T47D (cell line): ENCODE data around the gene CAMKK2.

Experiments
- DNase-seq, 2 experiments: peaks; one replicate each; pipeline versions ENCODE4 v3.0.0 to v3.0.0-alpha.2; 2011 to 2012; ENCODE audit warnings: low read depth in 1 of 2, low spot score in 1 of 2
- JUND ChIP-seq: IDR thresholded peaks from 2 replicates; pipeline ENCODE4 v1.6.1; 2012; ENCODE audit warnings: low read depth
- in situ Hi-C: cut with HindIII; loops from 2 replicates; pipeline ENCODE4 v1.10.0; 2016; ENCODE audit warnings: low sequenced_read_pairs, low pct_unique_long_range_greater_than_20kb

The CAMKK2 gene

DNA sequence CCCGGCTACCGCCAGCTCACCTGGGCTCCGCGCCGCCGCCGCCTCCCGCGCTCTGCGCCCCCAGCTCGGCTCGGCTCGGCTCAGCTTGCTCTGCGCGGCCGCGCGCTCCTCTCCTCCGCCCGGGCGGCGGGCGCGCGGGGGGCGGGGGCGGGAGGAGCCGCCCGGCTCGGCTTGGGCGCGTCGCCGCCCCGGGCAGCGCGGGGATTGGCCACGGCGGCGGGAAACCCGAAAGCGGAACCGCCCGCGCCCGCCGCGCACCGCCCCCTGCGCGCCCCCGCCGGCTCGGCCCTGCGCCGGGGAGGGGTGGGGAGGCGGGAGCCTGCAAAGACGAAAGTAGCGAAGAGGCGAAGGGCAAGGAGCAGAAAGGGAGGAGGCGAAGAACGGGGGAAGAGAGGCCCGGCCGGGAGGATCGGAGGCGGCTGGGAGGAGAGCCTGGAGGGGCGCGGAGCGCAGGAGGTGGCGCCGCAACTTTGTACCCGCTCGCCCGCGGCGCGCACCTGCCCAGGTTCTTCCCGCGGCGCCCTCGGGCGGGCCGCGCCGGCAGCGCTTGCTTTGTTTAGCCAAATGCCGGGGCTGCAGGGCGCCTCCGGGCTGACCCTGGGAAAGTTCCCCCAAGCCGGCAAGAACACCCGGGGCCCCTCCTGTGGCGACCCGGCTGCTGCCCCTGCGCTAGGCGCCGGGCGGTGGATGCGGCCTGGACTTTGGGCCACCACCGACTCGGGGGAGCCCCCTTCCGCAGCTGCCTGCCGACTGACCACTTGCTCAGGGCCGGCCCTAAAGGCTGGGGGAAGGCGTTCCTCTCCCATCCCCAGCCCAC, at the start of gene CAMKK2:
TSS of gene CAMKK2 (minus strand) at position 92 of the 817 bp plus-strand sequence. CDS start 22,183 bp downstream, outside the sequence.
- DNase-seq = peak; percentile 90 to 94
- in situ Hi-C loops = no loop called here
- TF ChIP-seq JUND = no peak

DNA sequence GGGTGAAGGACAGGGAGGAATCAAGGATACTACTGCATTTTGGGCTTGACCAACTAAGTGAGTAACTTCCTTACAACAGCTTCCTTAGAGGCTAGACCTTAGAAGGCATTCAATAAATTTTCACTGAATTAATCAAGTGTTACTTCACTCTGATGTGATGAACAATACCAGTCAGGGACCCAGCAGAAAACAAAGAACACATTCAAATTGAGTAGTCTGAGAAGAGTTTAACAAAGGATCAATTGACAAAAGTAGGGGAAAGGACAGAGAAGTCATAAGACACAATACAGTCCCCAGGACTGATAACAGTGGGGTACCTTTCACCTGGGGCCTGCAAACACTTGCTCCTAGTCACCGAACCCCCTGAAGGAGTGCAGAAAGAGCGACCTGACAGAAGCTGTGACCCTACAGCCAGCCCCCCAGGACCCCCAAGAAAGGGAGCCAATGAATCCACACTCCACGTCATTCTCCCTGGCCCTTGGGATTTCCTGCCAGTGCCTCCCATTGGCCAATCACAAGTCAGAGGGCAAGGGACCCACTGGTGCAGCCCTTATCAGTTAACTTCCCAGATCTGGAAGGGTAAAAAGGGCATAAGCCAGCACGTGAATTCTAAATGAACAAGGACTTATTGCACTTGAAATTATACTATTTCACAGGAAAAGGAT, 48.8 kb upstream of the CAMKK2 start:
- DNase-seq = no peak
- in situ Hi-C loops = no loop called here
- TF ChIP-seq JUND = no peak

DNA sequence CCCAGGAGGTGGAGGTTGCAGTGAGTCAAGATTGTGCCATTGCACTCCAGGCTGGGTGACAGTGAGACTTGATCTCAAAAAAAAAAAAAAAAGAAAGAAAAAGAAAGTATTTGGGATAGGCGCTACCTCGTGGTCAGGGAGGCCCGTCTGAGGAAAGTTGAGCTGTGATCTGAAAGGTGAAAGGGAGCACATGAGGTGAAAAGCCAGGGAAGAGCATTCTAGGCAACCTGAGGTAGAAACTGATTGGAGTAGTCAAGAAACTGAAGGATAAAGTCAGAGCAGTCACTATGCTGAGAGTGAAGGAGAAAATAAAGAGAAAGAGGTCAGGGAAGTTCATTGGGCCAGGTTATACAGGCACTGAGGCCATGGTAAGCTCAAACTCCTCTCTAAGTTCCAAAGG, 48.0 kb upstream of the CAMKK2 start:
- no peak for TF ChIP-seq JUND
- in situ Hi-C loops = no loop called here
- no peak for DNase-seq

DNA sequence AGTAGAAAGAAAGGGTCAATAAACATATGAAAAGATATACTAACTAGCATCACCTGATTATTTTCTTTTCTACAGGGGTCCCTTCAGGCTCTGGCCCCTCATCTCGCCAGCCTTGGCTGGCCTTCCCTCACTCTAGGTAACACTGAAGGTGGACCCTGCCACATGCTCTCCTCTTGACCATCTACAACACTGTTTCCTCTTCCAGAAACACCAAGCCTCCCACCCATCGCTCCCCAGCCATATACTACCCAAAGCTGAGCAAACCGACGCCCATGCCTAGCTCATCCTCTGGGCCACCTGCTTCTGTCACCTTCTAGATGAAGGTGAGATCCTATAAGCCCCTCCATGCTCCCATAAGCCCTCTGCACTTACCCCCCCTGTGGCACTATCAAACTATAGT, 40.9 kb upstream of the CAMKK2 start:
- DNase-seq = no peak
- no peak for TF ChIP-seq JUND
- in situ Hi-C loops = no loop called here

DNA sequence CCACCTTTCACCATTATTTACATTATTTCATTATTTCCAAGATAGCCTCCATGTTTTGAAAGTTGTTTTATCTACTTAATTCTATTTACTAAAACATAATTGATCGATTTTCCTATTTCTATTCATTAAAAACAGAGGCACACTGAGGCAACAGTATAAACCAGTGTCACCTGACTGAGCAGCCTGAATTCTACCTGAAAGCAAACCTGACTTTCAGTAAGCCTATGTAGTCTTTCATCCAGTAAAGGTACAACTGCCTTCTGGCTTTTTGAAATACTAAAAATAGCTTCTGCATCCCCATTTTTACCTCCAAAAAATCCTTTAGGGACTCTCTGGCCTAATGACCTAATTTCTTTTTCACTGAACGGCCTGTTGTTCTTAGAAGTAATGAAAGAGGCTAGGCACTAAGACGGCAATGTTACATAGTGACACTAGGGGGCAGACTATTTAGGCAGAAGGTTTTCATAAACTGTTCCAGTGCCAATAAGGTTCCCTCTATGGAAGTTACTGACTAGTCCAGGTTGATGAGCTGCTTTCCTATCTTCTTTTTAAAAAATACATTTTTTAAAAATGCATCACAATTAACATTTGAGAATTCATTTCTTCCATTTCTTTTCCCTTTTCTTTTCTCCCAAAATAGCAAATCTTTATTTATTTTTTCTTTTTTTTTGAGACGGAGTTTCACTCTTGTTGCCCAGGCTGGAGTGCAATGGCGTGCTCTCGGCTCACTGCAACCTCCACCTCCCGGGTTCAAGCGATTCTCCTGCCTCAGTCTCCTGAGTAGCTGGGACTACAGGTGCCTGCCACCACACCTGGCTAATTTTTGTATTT, 38.2 kb upstream of the CAMKK2 start:
- peak; percentile 65 to 82 for DNase-seq
- in situ Hi-C loops = no loop called here
- no peak for TF ChIP-seq JUND

DNA sequence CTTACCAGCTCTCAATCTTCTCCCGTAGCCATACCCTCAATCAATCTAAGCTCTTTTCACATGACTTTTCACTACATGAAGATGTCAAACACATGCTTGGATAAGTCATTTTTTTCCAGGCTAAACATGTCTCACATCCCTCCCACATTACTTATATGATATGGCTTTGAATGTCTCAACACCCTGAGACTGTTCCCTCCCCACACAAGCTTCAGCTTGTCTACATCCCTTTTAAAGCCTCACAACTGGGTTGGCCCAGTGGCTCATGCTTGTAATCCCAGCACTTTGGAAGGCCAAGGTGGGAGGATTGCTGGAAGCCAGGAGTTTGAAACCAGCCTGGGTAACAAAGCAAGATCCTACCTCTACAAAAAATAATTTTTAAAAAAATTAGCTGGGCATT, 37.2 kb upstream of the CAMKK2 start:
- DNase-seq = no peak
- no peak for TF ChIP-seq JUND
- in situ Hi-C loops = no loop called here

DNA sequence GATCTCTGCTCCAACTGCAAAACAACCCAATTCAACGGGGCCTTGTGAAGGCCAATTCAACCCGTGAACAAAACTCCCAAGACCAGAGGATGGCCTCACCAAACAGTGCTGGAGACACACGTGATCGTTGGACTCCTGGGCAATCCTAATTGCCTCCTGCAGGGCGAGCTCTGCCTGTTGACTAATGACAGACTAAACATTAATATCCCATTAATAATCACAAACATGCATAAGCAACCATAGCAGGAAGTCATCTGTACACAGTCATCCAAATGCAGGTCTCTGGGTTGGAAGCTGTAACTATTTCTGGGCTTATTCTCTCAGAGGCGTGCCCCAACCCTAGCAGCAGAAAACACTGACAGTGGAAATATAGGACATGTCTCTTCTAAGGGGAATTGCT, 34.7 kb upstream of the CAMKK2 start:
- no peak for TF ChIP-seq JUND
- in situ Hi-C loops = no loop called here

DNA sequence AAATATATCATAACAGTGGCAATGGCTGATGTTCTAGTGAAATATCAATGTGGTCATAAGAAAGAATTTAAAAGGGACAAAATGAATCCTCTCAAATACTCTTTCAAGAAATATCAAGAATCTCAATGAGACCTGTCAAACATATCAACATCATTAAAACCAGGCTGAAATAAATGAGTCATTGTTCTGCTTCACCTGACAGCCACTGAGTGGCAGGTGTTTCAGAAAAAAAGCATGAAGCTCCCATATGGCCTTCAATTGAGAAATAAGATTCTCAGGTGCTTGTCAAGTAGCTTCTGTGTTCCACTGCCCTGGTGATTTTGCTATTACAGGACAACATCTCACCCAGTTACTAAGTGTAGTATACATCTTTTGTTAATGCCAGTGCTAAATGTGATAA, 34.2 kb upstream of the CAMKK2 start:
- TF ChIP-seq JUND = no peak
- DNase-seq = no peak
- in situ Hi-C loops = no loop called here

More for the DNA sequence above, 34.7 kb upstream of the CAMKK2 start:
- DNase-seq = no peak

DNA sequence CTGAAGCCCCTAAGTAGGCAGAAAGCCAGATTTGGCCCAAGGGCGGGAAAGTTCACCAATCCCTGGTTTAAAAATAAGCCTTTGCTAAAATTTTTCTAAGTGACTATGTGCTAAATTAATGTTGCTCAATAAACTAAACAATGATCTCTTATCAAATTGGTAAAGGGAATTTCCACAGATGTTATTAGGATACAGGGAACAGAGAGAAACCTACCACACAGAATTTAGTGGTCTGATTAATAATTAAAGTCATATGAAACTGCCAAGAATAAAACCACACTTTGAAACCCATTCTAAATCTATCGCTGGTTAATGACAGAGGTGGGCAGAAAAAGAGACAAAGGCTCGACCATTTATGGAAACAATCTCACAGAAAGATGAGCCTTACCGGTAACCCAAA, 33.7 kb upstream of the CAMKK2 start:
- no peak for DNase-seq
- in situ Hi-C loops = no loop called here
- no peak for TF ChIP-seq JUND

DNA sequence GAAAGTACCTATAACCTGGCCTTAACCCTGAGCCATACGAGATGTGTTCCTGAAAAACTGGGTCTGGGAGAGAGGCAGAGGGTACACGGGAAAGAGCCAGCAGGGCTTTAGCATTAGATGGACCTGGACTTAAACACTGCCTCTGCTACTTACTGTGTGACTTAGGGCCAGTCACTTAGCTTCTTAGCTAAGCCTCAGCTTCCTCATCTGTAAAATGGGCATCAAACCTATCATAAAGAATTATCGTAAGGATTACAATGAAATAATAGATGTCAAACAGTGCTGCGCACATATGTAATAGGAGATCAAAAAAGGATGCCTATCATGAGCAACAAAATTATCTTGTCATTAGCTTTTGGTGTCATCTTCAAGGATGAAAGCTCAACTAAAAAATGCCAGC, 32.1 kb upstream of the CAMKK2 start:
- no peak for DNase-seq
- no peak for TF ChIP-seq JUND
- in situ Hi-C loops = no loop called here

DNA sequence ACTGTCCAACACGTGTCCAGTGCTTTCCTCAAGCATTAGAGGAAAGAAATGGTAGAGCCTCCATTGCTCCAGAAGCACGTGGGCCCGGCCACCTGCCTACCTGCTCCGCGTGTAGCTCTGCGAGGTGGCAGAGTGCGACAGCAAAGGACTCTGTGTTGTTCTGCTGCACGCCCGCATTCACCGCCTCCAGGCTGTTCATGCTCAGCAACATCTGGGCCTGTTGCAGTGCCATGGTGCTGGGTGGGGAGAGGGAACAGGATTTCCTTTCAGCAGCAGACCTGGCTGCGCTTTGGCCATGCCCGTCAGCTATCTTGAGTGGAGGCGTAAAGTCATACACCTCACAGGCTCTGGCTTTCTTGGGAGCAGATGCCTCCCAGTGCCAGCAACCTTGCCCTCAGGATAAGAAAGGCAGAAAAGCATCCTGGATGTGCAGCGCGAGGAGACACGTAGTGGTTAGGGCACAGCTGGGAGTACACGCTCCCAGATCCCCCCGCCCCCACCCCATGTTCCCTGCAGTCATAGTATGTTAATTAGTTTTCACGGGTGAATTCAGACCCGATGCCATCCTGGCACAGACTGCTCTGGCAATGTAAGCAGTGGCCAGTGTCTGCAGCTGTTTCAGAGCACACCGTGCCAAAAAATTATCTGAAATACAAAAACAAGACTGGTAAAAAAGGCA, 30.6 kb upstream of the CAMKK2 start:
- no peak for DNase-seq
- in situ Hi-C loops = no loop called here
- no peak for TF ChIP-seq JUND

DNA sequence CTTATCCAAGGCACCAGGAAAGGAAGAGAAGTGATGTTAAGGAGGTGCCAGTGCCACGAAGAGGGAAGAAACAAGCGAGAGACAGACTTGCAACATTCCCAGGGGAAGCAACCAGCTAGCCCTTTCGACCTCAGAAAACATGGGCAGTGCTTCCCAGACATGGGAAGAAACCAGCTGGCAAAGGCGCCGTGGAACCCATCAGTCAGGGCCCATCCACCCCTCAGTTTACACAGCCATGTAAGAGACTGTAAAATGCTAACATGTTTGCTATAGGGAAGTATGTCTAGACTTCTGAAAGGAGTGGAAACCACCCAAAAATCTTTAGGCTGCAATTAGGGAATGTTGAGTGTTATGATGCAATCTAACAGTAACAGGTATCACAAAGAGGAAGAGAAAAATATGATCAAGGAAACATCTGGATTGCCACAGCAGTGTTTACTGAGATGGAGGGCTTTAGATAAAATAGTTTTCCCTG, 29.4 kb upstream of the CAMKK2 start:
- TF ChIP-seq JUND = no peak
- no peak for DNase-seq
- in situ Hi-C loops = no loop called here
